Nephron progenitor cell (in vitro differentiated cells): ENCODE measurements around the gene ZBTB4.

Source experiments
- DNase-seq: peaks from one replicate; pipeline ENCODE4 v3.0.0; 2021
- H3K27ac Mint-ChIP-seq: 2 replicates; pipeline ENCODE4 v1.8.0; 2021; ENCODE audit warnings: mild to moderate bottlenecking, moderate library complexity, mixed read lengths
- H3K27me3 Mint-ChIP-seq: 2 replicates; pipeline ENCODE4 v1.8.0; 2021; ENCODE audit warnings: mild to moderate bottlenecking, low read depth, mixed read lengths; ENCODE audit not compliant: poor library complexity
- H3K36me3 Mint-ChIP-seq: 2 replicates; pipeline ENCODE4 v1.8.0; 2021; ENCODE audit warnings: low read depth, mixed read lengths
- H3K4me1 Mint-ChIP-seq: 2 replicates; pipeline ENCODE4 v1.8.0; 2021; ENCODE audit warnings: mixed read lengths
- H3K4me3 Mint-ChIP-seq: 2 replicates; pipeline ENCODE4 v1.8.0; 2021; ENCODE audit warnings: mild to moderate bottlenecking, moderate library complexity, mixed read lengths
- H3K9me3 Mint-ChIP-seq: 2 replicates; pipeline ENCODE4 v1.8.0; 2021; ENCODE audit warnings: mild to moderate bottlenecking, moderate library complexity, mixed read lengths
- CTCF ChIP-seq: fragments of 200-600 bp; sonication (generic); IDR thresholded peaks from 2 replicates; pipeline ENCODE4 v1.5.0; 2021; ENCODE audit warnings: antibody characterized with exemption

ZBTB4 gene

DNA sequence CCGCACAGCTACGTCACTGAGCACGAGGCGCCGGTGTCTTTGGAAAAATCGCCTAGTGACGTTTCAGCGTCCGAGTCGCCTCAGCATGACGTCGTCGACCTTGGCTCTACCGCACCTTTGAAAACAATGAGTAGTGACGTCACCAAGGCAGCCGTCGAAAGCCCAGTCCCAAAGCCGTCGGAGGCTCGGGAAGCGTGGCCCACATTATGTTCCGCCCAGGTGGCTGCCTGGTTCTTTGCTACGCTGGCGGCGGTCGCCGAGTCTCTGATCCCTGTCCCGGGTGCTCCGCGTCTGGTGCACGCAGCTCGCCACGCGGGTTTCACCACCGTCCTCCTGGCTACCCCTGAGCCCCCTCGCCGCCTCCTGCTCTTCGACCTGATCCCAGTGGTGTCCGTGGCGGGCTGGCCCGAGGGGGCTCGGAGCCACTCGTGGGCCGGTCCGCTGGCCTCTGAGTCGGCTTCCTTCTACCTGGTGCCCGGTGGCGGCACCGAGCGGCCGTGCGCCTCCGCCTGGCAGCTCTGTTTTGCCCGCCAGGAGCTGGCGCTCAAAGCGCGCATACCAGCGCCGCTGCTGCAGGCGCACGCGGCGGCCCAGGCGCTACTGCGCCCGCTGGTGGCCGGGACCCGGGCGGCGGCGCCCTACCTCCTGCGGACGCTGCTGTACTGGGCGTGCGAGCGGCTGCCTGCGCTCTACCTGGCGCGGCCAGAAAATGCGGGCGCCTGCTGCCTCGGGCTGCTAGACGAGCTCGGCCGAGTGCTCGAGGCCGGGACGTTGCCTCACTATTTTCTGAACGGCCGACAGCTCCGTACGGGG lies 42.7 kb downstream of the ZBTB4 start:
- H3K4me1 Mint-ChIP-seq = peaks cover 48% of the 10 kb centered on the region
- peak; percentile 85 for DNase-seq
- no peaks in the 10 kb centered on the region for H3K9me3 Mint-ChIP-seq
- H3K27ac Mint-ChIP-seq = no peak overlapping the region
- no peaks in the 10 kb centered on the region for H3K36me3 Mint-ChIP-seq
- H3K4me3 Mint-ChIP-seq = peak overlapping the region; percentile 86
- peak; percentile 57 for TF ChIP-seq CTCF
- peaks cover 54% of the 10 kb centered on the region for H3K27me3 Mint-ChIP-seq

DNA sequence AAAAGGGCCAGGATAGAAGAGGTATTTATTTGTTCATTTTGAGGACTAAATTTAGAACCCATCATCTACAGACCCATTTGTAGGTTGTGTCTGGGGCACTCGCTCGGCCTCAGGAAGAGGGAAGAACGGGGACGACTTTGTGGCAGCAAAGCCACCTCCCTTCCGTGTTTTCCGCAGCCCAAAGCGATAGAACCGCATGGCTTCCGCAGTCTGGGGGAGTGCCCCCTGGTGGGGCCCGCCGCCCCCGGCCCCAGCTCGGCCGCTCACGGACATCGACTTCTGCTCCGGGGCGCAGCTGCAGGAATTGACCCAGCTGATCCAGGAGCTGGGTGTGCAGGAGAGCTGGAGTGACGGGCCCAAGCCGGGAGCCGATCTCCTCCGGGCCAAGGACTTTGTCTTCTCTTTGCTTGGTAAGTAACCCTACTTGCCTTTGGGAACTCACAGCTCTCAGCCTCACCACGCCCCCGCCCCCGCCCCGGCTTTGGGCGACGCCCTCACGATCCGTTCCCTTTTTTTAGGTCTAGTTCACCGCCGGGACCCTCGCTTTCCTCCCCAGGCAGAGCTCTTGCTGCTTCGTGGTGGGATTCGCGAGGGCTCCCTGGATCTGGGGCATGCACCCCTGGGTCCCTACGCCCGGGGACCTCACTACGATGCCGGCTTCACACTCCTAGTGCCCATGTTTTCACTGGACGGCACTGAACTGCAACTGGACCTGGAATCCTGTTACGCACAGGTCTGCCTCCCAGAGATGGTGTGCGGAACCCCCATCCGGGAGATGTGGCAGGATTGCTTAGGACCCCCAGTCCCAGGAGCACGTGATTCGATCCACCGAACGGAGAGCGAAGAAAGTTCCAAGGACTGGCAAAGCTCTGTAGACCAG lies 43.5 kb downstream of the ZBTB4 start:
- TF ChIP-seq CTCF = no peak
- peaks cover 39% of the 10 kb centered on the region for H3K4me1 Mint-ChIP-seq
- peak; percentile 55 for DNase-seq
- peak overlapping the region; percentile 86 for H3K4me3 Mint-ChIP-seq
- no peaks in the 10 kb centered on the region for H3K9me3 Mint-ChIP-seq
- H3K27ac Mint-ChIP-seq = no peak overlapping the region
- H3K36me3 Mint-ChIP-seq = no peaks in the 10 kb centered on the region
- H3K27me3 Mint-ChIP-seq = peaks cover 53% of the 10 kb centered on the region

DNA sequence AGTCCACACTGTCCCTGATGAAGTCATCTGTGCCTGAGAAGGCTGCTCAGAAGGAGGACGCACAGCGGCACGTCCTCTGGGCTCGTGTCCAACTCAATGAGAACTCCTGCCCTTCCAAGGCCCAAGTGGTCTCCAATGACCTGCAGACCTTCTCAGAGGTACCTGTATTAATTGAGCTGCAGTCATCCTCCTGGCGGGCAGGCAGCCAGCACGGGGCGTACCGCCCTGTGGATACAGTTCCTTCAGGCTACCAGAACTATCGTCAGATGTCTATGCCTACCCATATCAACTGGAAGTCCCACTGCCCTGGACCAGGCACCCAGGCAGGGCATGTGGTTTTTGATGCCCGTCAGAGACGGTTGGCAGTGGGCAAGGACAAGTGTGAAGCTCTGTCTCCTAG lies 47.1 kb downstream of the ZBTB4 start:
- TF ChIP-seq CTCF = no peak
- no peaks in the 10 kb centered on the region for H3K36me3 Mint-ChIP-seq
- no peak overlapping the region for H3K4me3 Mint-ChIP-seq
- H3K9me3 Mint-ChIP-seq = no peaks in the 10 kb centered on the region
- no peak for DNase-seq
- H3K27me3 Mint-ChIP-seq = peaks cover 34% of the 10 kb centered on the region
- H3K4me1 Mint-ChIP-seq = peaks cover 12% of the 10 kb centered on the region
- H3K27ac Mint-ChIP-seq = no peak overlapping the region

- Mint-ChIP-seq H3K36me3 (no peaks in the 10 kb centered on the region), H3K4me1 (peaks cover 7% of the 10 kb centered on the region), H3K27me3 (peaks cover 23% of the 10 kb centered on the region), H3K4me3 (no peak overlapping the region), H3K9me3 (no peaks in the 10 kb centered on the region), H3K27ac (no peak overlapping the region)
- DNase-seq = no peak
- TF ChIP-seq CTCF = no peak
Observed at GRCh38 chr17:7431231-7431630, 48.2 kb downstream of the ZBTB4 start.

GRCh38 chr17:7429722-7430121 lies 49.7 kb downstream of the ZBTB4 start:
- Mint-ChIP-seq H3K27ac (no peak overlapping the region), H3K4me3 (no peak overlapping the region), H3K27me3 (peaks cover 14% of the 10 kb centered on the region), H3K9me3 (no peaks in the 10 kb centered on the region), H3K4me1 (no peaks in the 10 kb centered on the region), H3K36me3 (no peaks in the 10 kb centered on the region)
- TF ChIP-seq CTCF = no peak
- DNase-seq = no peak
